Measurements from ENCODE around the gene CCSER1.

GRCh38 chr4:90137555-90137954, 10.4 kb downstream of the CCSER1 start:
- TF ChIP-seq, protein P1, sequence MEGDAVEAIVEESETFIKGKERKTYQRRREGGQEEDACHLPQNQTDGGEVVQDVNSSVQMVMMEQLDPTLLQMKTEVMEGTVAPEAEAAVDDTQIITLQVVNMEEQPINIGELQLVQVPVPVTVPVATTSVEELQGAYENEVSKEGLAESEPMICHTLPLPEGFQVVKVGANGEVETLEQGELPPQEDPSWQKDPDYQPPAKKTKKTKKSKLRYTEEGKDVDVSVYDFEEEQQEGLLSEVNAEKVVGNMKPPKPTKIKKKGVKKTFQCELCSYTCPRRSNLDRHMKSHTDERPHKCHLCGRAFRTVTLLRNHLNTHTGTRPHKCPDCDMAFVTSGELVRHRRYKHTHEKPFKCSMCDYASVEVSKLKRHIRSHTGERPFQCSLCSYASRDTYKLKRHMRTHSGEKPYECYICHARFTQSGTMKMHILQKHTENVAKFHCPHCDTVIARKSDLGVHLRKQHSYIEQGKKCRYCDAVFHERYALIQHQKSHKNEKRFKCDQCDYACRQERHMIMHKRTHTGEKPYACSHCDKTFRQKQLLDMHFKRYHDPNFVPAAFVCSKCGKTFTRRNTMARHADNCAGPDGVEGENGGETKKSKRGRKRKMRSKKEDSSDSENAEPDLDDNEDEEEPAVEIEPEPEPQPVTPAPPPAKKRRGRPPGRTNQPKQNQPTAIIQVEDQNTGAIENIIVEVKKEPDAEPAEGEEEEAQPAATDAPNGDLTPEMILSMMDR (conservative IDR thresholded peaks at IDR 0.05; ENCODE audit: low read length), result no peak
- no peak for TF ChIP-seq EZH2phosphoT487 (IDR thresholded peaks at IDR 0.05; ENCODE audit: borderline replicate concordance, low read depth, low read length)
